ENCODE measurements around the gene RBFOX2.

GRCh38 chr22:35781898-35782297 is 246.7 kb downstream of the RBFOX2 start:
- TF ChIP-seq EP300 (IDR thresholded peaks at IDR 0.05) (no peak), CTCF (IDR thresholded peaks at IDR 0.05) (no peak), POLR2A (IDR thresholded peaks at IDR 0.05) (no peak)

All from tibial nerve (tissue), 4 donors.